GM19395 (cell line): ENCODE measurements around the gene SMAD7.
A peak's percentile ranks its signal among the peaks of the same experiment; 100 is the strongest.

Experiments used
- ATAC-seq: cut with Tn5 transposase; IDR thresholded peaks from one replicate; pipeline ENCODE4 v1.9.1; 2021; ENCODE audit warnings: mild to moderate bottlenecking, moderate library complexity; ENCODE audit not compliant: unreplicated experiment

Gene SMAD7

DNA sequence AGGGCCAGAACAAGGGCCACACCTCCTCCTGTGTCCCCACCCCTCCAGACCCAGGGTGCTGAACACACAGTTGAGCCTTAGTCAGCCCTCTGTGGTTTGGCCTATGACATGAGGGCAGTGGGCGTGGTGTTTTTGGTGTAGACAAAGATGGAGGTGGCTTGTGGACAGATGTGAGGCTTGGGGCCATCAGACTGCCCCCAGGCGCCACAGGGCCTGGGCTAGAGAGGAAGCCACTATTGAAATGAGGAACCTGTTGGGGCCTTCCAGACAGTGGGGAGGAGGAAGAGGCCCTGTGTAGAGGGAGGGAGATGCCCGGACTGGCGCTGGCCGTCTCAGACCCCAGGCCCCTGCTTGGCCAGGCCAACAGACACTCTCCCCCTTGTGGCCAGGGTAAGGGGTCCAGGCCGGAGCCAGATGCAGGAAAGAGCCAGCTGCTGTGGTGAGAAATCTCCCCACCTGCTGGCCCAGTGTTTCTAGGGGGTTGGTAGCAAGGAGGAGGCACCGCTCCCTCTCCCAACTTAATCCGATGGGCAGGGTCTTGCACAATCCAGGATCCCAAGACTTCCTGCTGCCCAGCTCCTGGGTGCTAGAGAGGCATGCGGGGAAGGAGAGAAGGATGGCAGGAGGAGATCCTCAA is 53.8 kb downstream of the SMAD7 start:
- ATAC-seq, result peak; percentile 78

GRCh38 chr18:48896326-48896874 is 54.4 kb downstream of the SMAD7 start:
- no peak for ATAC-seq

GRCh38 chr18:48894799-48895346 is 55.9 kb downstream of the SMAD7 start:
- no peak for ATAC-seq

GRCh38 chr18:48893608-48894600 is 56.9 kb downstream of the SMAD7 start:
- ATAC-seq, result no peak

- no peak for ATAC-seq
These were observed 57.6 kb downstream of the SMAD7 start for GRCh38 chr18:48893061-48893607.

DNA sequence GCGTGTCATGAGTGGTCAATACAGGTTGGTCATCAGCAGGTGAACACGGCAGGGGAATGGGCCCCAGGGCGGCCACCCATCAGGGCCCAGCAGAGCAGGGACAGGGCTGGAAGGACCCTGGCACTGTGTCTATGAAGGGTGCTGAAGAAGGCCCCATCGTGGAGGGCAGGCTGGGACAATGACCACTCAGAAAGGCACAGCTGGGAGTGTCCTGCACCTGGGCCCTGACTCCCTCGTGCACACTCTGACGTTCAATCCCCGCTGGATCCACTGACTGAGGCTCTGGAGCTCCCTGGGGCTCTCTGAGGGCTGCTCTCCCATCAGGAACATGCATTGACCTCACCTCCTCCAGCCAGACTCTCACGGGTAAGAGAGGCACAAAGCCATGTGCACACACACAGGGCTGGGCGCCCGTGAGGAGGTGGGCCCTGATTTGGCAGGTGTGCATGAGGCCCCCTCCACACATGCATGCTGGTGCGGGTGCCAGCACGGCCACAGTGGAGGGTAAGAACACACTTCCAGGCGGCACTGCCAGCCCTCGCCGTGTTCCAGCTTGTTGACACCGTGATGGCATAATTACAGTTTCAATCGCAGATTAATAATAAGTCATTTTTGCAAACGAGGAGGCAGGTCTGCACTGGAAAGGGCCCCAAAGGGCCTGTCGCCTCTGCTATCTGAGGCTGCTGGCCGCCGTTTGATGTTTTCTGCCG is 58.5 kb downstream of the SMAD7 start:
- no peak for ATAC-seq

GRCh38 chr18:48891721-48892120 is 59.0 kb downstream of the SMAD7 start:
- ATAC-seq, result no peak

DNA sequence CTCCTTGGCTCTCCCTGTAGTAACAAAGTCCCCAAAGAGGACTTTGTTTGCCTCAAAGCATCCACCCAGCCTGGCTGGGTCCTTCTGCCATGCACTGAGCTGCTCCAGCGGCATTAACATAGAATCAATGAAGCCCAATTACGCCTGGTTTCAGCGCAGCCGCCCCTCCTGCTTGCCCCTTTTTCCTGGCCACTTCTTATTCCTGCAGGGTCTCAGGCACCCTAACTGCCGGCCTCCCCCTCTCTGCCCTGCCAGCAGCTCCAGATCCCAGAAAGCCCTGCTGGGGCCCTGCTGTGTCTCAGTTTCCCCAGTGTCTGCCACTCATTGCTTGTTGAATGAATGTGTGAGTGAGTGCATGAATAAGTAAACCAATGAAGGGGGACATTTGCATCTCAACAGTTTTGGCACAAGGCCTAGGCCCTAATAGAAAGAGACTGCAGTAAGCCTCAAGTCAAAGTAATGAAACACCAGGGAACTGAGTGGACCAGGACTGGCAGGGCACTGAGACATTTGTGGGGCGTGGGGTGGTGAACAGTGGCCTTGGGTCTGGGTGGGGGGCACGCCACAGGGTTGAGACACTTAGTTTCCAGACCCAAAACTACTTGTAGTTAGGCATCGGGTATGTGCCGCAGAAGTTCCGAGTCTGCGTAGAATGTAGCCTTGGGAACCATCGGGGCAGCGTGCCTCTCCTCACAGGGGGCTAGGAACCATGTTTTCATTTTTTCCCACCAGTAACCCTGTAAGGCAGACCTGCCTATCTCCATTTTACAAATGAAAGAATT is 60.6 kb downstream of the SMAD7 start:
- no peak for ATAC-seq

- ATAC-seq, result no peak
These were observed 61.4 kb downstream of the SMAD7 start for GRCh38 chr18:48889115-48889941.

GRCh38 chr18:48888773-48889080 is 62.0 kb downstream of the SMAD7 start:
- ATAC-seq, result no peak

DNA sequence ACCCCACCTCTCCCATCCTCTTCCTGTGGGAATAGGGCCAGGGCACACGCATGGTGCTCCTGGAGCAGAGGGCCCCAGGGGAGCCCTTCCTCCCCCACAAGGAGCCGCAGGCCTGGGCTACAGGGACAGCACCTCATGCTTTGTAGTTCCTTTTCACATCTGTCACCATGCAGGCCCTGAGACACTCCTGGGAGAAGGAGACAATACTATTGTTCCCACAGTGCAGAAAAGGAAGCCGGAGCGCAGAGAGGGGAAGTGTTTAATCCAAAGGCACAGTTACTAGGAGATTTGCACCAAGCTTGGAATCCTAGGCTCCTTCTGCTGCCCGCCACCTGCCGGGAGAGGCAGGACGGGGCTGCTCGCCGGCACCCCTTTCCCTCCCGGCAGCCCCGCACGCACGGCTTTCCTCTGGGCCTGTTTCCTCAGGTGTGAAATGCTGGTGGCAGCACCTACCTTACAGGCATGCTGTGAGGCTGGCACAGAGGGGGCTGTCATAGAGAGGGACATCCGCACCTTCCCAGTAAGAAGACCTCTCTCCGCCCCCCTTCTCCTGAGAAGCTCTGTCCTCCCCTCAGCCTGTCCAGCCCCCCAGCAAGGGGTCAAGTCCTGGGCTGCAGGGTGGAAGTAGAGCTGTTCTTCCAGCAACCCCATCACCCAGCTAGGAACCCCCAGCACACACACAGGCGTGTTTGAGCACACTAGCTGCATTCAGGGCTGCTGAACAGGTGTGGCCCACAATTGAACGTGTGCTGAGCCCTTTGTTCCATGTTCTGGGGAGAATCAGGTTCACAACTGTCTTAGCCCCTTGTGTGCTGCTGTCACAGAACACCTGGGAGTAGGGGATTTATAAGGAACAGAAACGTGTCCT is 62.6 kb downstream of the SMAD7 start:
- ATAC-seq, result no peak

- no peak for ATAC-seq
These were observed 63.4 kb downstream of the SMAD7 start for GRCh38 chr18:48887294-48887904.

DNA sequence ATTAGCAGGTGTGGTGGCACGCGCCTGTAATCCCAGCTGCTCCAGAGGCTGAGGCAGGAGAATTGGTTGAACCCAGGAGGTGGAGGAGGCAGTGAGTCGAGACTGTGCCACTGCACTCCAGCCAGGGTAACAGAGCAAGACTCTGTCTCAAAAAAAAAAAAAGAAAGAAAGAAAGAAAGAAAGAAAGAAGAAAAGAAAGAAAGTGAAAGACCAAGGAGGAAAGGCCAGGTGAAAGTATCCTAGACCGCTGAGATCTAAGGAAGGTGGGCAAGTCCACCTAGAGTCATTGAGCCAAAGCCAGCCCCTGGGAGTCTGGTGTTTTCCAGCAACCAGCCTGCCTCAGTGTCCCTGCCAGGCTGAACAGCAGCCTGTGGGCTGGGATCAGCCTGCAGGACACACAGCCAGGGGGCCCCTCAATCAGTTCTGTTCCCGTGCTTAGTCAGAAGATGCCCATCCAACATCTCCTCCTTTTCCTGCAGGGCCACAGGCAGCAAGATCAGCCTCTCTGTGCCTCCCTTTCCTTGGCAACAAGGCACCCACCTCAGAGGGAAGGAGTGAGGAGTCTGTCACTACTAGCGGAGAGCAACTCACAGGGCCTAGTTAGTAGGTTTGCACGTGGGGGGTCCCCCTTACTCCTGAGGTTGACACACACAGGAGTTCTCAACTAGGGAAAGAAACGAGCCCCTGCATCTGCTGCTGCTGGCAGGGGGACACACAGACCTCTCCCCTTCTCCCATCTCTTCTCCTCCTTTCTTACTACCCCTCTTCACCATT is 64.1 kb downstream of the SMAD7 start:
- ATAC-seq, result no peak

DNA sequence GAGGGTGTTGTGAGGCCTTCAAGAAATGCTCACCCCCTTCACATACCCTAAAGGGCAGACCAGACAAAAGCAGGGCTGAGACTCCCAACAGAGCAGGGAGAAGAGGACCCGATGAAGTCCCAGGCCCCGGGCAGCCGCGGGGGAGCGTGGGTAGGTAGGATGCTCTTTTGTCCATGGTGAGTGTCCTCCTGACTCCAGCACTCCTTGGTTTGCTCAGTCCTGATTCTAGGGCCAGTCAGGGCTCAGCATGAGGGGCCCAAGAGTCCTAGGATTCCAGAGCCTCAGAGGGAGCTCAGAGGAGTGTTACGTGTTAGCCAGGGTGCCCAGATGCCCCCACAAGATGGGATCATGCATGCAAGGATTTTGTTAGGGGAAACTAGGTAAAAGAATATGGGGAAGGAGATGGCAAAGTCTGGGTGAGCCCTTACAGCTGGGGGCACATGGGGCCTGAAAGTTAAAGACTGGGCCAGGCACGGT is 64.8 kb downstream of the SMAD7 start:
- no peak for ATAC-seq

GRCh38 chr18:48885266-48885923 is 65.4 kb downstream of the SMAD7 start:
- ATAC-seq, result no peak

GRCh38 chr18:48884771-48885170 is 66.0 kb downstream of the SMAD7 start:
- ATAC-seq, result no peak
